Memory B cell (primary cell): ENCODE data around the gene S100A8.

ENCODE experiments used
- ATAC-seq: fragments of 150-1000 bp; cut with Tn5 transposase; 2 replicates; pipeline ENCODE4 v1.10.0; 2021; ENCODE audit warnings: low read depth, mild to moderate bottlenecking, moderate library complexity
- DNase-seq, 2 donors: peaks; one replicate each; pipeline ENCODE4 v3.0.0; 2022; ENCODE audit warnings: low spot score in 2 of 2
- H3K27ac Mint-ChIP-seq: one replicate; pipeline ENCODE4 v1.8.0; 2022; ENCODE audit warnings: mild to moderate bottlenecking, moderate library complexity, mixed read lengths
- H3K27me3 Mint-ChIP-seq: one replicate; pipeline ENCODE4 v1.8.0; 2022; ENCODE audit warnings: mixed read lengths
- H3K36me3 Mint-ChIP-seq: one replicate; pipeline ENCODE4 v1.8.0; 2022; ENCODE audit warnings: mild to moderate bottlenecking, mixed read lengths
- H3K4me1 Mint-ChIP-seq: one replicate; pipeline ENCODE4 v1.8.0; 2022; ENCODE audit warnings: mixed read lengths
- H3K4me3 Mint-ChIP-seq: one replicate; pipeline ENCODE4 v1.8.0; 2022; ENCODE audit warnings: mild to moderate bottlenecking, moderate library complexity, mixed read lengths
- H3K9me3 Mint-ChIP-seq: one replicate; pipeline ENCODE4 v1.8.0; 2022; ENCODE audit warnings: mixed read lengths

The S100A8 gene

GRCh38 chr1:153403421-153404085 lies 12.7 kb upstream of the S100A8 start:
- DNase-seq (no peak), ATAC-seq (no peak)
- Mint-ChIP-seq H3K36me3 (no peaks in the 10 kb centered on the region), H3K9me3 (no peaks in the 10 kb centered on the region), H3K4me3 (no peak overlapping the region), H3K4me1 (peaks cover 2% of the 10 kb centered on the region), H3K27ac (no peak overlapping the region), H3K27me3 (peaks cover 25% of the 10 kb centered on the region)

- H3K27me3 Mint-ChIP-seq: peaks cover 25% of the 10 kb centered on the region
- H3K27ac Mint-ChIP-seq: no peak overlapping the region
- H3K4me3 Mint-ChIP-seq: no peak overlapping the region
Measured at GRCh38 chr1:153402226-153402625, 11.4 kb upstream of the S100A8 start.

GRCh38 chr1:153401461-153401860 lies 10.6 kb upstream of the S100A8 start:
- no peaks in the 10 kb centered on the region for H3K36me3 Mint-ChIP-seq
- peaks cover 2% of the 10 kb centered on the region for H3K4me1 Mint-ChIP-seq
- H3K27ac Mint-ChIP-seq: no peak overlapping the region
- ATAC-seq (no peak), DNase-seq (no peak)
- peaks cover 26% of the 10 kb centered on the region for H3K27me3 Mint-ChIP-seq
- H3K4me3 Mint-ChIP-seq: no peak overlapping the region
- H3K9me3 Mint-ChIP-seq: no peaks in the 10 kb centered on the region

More at GRCh38 chr1:153402226-153402625, 11.4 kb upstream of the S100A8 start:
- no peaks in the 10 kb centered on the region for H3K9me3 Mint-ChIP-seq
- H3K4me1 Mint-ChIP-seq: peaks cover 2% of the 10 kb centered on the region
- H3K36me3 Mint-ChIP-seq: no peaks in the 10 kb centered on the region
- DNase-seq (no peak), ATAC-seq (no peak)

DNA sequence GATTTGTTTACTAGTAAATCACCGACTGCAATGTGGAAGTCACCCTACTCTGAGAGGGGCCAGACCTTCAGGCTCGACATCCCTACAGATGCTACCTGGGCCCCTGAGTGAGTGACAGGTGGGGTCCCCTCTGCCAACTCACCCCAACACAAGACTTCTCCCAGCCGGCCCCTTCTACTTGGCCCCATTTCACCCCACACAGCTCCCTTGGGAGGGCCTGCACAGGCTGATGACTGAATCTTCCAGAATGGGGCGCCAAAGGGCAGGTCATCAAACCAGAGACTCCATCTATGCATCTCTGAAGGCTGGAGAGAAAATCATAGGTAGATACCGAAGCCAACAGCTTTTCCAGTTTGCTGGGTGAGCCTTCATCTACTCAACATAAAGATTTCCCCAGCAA lies 9.4 kb upstream of the S100A8 start:
- no peak overlapping the region for H3K4me3 Mint-ChIP-seq
- ATAC-seq (no peak), DNase-seq (no peak)
- H3K9me3 Mint-ChIP-seq: no peaks in the 10 kb centered on the region
- H3K4me1 Mint-ChIP-seq: no peaks in the 10 kb centered on the region
- peaks cover 26% of the 10 kb centered on the region for H3K27me3 Mint-ChIP-seq
- H3K27ac Mint-ChIP-seq: no peak overlapping the region
- no peaks in the 10 kb centered on the region for H3K36me3 Mint-ChIP-seq

DNA sequence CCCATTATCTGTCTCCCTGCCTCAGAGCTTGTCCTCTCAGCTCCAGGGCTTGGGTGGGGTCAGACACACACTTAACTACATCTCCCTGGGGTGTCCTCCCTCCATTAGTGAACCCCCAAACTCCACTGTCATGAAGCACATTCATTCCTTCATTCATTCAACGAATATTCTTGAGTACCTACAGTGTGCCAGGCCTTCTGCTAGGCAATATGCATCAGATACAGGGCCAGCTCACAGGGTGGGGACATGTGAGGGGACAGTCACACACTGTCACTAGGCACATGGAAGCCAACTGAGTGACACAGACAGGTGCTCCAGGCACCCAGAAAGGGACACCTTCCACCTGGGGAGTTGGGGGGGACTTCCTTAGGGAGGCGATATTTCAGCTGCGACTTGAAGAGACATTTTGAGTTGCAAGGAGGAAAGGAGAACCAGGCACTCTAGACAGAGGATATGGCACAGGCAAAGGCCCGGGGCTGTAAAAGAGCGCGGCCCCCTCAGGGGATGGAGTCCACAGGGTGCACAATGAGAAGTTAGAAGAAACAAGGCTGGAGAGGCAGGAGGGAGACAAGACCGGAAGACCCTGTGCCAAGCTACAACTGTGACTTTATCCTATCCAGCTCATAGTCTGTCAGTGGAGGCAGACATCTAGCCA lies 8.7 kb upstream of the S100A8 start:
- ATAC-seq (no peak), DNase-seq (no peak)
- H3K9me3 Mint-ChIP-seq: no peaks in the 10 kb centered on the region
- peaks cover 26% of the 10 kb centered on the region for H3K27me3 Mint-ChIP-seq
- no peaks in the 10 kb centered on the region for H3K4me1 Mint-ChIP-seq
- H3K36me3 Mint-ChIP-seq: no peaks in the 10 kb centered on the region
- H3K4me3 Mint-ChIP-seq: no peak overlapping the region
- H3K27ac Mint-ChIP-seq: no peak overlapping the region

GRCh38 chr1:153397924-153398651 lies 7.2 kb upstream of the S100A8 start:
- H3K27ac Mint-ChIP-seq: no peak overlapping the region
- no peaks in the 10 kb centered on the region for H3K4me1 Mint-ChIP-seq
- peaks cover 27% of the 10 kb centered on the region for H3K27me3 Mint-ChIP-seq
- ATAC-seq (no peak), DNase-seq (no peak)
- no peak overlapping the region for H3K4me3 Mint-ChIP-seq
- H3K9me3 Mint-ChIP-seq: no peaks in the 10 kb centered on the region
- H3K36me3 Mint-ChIP-seq: no peaks in the 10 kb centered on the region

GRCh38 chr1:153397051-153397923 lies 6.4 kb upstream of the S100A8 start:
- no peak overlapping the region for H3K27ac Mint-ChIP-seq
- no peak for DNase-seq
- no peak for ATAC-seq
- peaks cover 28% of the 10 kb centered on the region for H3K27me3 Mint-ChIP-seq
- no peaks in the 10 kb centered on the region for H3K4me1 Mint-ChIP-seq
- no peaks in the 10 kb centered on the region for H3K36me3 Mint-ChIP-seq
- no peaks in the 10 kb centered on the region for H3K9me3 Mint-ChIP-seq
- no peak overlapping the region for H3K4me3 Mint-ChIP-seq

GRCh38 chr1:153396461-153396860 lies 5.6 kb upstream of the S100A8 start:
- no peak for DNase-seq
- H3K36me3 Mint-ChIP-seq: no peaks in the 10 kb centered on the region
- no peak overlapping the region for H3K4me3 Mint-ChIP-seq
- H3K9me3 Mint-ChIP-seq: no peaks in the 10 kb centered on the region
- peaks cover 28% of the 10 kb centered on the region for H3K27me3 Mint-ChIP-seq
- H3K4me1 Mint-ChIP-seq: no peaks in the 10 kb centered on the region
- no peak for ATAC-seq
- no peak overlapping the region for H3K27ac Mint-ChIP-seq

GRCh38 chr1:153395776-153396175 lies 4.9 kb upstream of the S100A8 start:
- H3K27ac Mint-ChIP-seq: no peak overlapping the region
- no peak overlapping the region for H3K4me3 Mint-ChIP-seq
- no peak for ATAC-seq
- H3K27me3 Mint-ChIP-seq: peaks cover 28% of the 10 kb centered on the region
- H3K4me1 Mint-ChIP-seq: no peaks in the 10 kb centered on the region
- H3K9me3 Mint-ChIP-seq: no peaks in the 10 kb centered on the region
- no peak for DNase-seq
- H3K36me3 Mint-ChIP-seq: no peaks in the 10 kb centered on the region

- Mint-ChIP-seq H3K9me3 (no peaks in the 10 kb centered on the region), H3K27me3 (peaks cover 28% of the 10 kb centered on the region), H3K36me3 (no peaks in the 10 kb centered on the region), H3K4me3 (no peak overlapping the region), H3K4me1 (no peaks in the 10 kb centered on the region), H3K27ac (no peak overlapping the region)
- DNase-seq (no peak), ATAC-seq (no peak)
Measured at GRCh38 chr1:153395136-153395685, 4.3 kb upstream of the S100A8 start.

DNA sequence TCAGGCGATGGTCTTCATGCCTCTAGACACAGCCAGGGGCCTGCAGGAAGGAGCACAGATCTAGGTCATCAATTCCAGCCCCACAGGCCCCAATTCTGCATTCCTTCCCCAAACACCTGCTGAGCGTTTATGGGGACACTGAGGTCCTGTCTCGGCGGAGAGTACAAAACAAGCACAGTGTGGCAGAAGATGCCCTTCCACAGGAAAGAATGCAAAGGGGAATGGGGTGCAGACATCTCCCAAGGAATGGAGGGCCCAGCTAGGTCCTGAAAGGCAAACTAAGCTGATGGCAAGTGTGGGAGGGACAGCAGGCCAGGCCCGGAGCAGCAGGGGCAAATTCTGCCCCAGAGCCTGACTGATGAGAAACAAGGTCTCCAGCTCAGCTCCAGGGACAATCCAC lies 3.5 kb upstream of the S100A8 start:
- no peak overlapping the region for H3K4me3 Mint-ChIP-seq
- DNase-seq: no peak
- peaks cover 32% of the 10 kb centered on the region for H3K27me3 Mint-ChIP-seq
- H3K9me3 Mint-ChIP-seq: no peaks in the 10 kb centered on the region
- H3K27ac Mint-ChIP-seq: no peak overlapping the region
- no peaks in the 10 kb centered on the region for H3K4me1 Mint-ChIP-seq
- ATAC-seq: no peak
- no peaks in the 10 kb centered on the region for H3K36me3 Mint-ChIP-seq

DNA sequence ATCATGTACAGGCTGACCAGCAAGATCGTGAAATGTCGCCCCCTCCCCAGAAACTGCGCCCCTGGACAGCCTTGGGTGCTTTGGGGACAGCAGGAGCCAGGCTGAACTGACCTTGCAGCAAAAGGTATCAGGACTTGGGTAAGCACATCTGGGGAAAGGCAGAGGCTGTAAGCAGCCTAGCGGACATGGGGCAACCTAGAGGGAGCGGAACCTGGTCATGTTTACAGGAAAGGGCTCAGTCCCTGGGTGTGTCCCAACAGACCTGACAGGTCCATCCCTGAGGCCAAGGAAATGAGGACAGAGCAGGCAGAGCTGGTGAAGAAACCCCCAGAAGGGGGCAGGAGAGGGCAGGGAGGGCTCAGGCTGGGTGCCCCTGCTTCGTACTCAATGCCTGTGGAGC lies 3.1 kb upstream of the S100A8 start:
- Mint-ChIP-seq H3K4me1 (no peaks in the 10 kb centered on the region), H3K27me3 (peaks cover 30% of the 10 kb centered on the region), H3K4me3 (no peak overlapping the region), H3K36me3 (no peaks in the 10 kb centered on the region), H3K9me3 (no peaks in the 10 kb centered on the region), H3K27ac (no peak overlapping the region)
- ATAC-seq (no peak), DNase-seq (no peak)

GRCh38 chr1:153392822-153393221 lies 1.9 kb upstream of the S100A8 start:
- no peak overlapping the region for H3K4me3 Mint-ChIP-seq
- H3K36me3 Mint-ChIP-seq: no peaks in the 10 kb centered on the region
- no peak for DNase-seq
- H3K27me3 Mint-ChIP-seq: peaks cover 23% of the 10 kb centered on the region
- no peaks in the 10 kb centered on the region for H3K4me1 Mint-ChIP-seq
- H3K27ac Mint-ChIP-seq: no peak overlapping the region
- H3K9me3 Mint-ChIP-seq: no peaks in the 10 kb centered on the region
- no peak for ATAC-seq
